NCI-H460 (cell line): ENCODE results near the gene TTLL1. TPM values are rescaled to one million over a fixed set of nuclear protein-coding genes. Genes with fewer than 3 reads are reported as not detected.
"Not testable (repeated sequence)": the region's sequence is repeated elsewhere in the genome, so short reads cannot be mapped to it uniquely, and the experiment has no call there.

Experiments used
- DNase-seq: peaks from one replicate; pipeline ENCODE4 v3.0.0-alpha.2; 2016; ENCODE audit warnings: low read depth; ENCODE audit errors: extremely low read depth
- total RNA-seq: library from RNA; depleted of rRNA; stranded (reverse); fragments of >200 nt; shearing (Covaris generic); gene quantifications from 2 replicates; pipeline ENCODE4 v1.2.3, GENCODE V29; 2014

TTLL1 gene
- total RNA-seq, 1 experiment from 2014 or later: 2.7 TPM

- DNase-seq: no peak
These were observed 10.7 kb downstream of the TTLL1 start for GRCh38 chr22:43078522-43078921.

- DNase-seq: no peak
These were observed 11.9 kb downstream of the TTLL1 start for GRCh38 chr22:43077121-43077877.

GRCh38 chr22:43066844-43067385, 22.3 kb downstream of the TTLL1 start:
- DNase-seq: no peak

DNA sequence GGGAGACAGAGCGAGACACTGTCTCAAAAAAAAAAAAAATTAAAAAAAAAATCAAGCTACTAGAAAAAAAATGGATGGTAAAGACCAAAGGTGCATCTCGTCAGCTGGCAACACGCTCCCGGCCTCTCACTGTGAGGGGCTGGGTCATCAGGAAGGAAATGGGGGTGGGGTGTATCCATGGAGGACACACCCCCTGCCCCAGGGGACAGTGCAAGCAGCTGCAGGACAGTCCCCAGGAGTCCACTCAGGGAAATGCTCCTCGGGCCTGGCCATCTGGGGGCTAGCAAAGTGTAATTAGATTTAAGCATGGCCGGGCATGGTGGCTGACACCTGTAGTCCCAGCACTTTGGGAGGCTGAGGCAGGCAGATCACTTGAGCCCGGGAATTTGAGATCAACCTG, 23.1 kb downstream of the TTLL1 start:
- DNase-seq: no peak

DNA sequence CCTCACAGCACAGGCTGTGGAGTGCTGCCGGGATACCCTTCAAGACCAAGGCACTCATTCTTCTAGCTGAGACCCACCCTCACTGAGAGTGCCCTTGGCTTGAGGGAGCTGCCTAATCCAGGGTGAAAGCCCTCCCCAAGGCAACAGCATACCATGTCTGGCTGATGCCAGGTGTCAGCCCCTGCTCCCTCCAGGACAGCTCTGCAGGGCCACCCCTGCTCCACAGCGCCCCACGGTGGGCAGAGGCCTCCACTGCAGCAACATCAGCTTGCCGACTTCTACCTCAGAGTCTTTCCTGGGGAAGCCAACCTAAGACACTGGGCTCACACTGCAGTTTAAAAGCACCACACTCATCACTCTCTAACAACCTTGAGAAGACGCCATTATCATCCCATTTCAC, 29.0 kb downstream of the TTLL1 start:
- DNase-seq: no peak

DNA sequence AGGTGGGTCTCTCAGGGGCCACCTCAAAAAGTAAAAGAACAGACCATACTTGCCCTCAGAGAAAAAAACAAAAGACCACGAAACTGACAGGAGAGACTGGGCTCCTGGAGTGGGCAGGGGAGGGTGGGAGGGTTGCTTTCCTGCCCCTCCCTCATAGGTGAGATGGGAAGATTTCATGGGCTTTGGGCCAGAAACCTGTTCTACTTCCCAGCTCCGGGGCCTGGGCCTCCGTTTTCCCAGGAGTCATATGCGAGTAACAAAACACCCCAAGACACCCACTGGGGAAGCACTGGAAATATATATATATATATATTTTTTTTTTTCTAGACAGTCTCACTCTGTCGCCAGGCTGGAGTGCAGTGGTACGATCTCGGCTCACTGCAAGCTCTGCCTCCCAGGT, 31.6 kb downstream of the TTLL1 start:
- no peak for DNase-seq

GRCh38 chr22:43053176-43053575, 36.0 kb downstream of the TTLL1 start:
- no peak for DNase-seq

- no peak for DNase-seq
These were observed 38.2 kb downstream of the TTLL1 start for GRCh38 chr22:43050995-43051394.

- no peak for DNase-seq
These were observed 41.6 kb downstream of the TTLL1 start for GRCh38 chr22:43047605-43048004.

GRCh38 chr22:43044290-43044712, 44.9 kb downstream of the TTLL1 start:
- DNase-seq: no peak

- DNase-seq: no peak
These were observed 47.0 kb downstream of the TTLL1 start for GRCh38 chr22:43042101-43042780.

GRCh38 chr22:43039800-43040199, 49.4 kb downstream of the TTLL1 start:
- DNase-seq: no peak

GRCh38 chr22:43038325-43038724, 50.9 kb downstream of the TTLL1 start:
- DNase-seq: no peak

DNA sequence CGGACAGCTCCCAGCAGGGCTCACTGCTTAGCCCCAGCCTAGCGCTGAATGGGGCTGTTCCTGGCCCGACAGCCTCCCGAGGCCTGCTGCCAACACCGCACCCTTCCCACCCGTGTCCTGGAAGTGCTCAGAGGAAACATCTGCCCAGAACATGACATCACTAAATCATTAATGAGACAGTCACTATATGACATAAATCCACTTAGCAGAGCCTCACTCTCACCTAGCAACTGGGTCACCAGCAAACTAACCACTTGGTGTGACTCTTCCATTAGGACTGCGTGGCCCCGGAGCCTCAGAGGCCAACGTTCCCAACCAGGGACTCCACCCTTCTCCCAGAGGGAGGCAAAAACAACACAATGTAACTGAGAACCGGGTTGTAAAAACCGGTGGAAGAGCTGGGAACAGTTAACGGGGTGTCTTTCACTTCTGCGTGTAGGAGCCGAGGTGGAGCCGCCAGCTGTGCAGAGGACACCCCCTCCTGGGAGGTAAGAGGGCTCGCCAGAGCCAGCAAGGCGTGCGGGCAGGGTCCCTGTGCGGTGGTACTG, 52.8 kb downstream of the TTLL1 start:
- DNase-seq: no peak

DNA sequence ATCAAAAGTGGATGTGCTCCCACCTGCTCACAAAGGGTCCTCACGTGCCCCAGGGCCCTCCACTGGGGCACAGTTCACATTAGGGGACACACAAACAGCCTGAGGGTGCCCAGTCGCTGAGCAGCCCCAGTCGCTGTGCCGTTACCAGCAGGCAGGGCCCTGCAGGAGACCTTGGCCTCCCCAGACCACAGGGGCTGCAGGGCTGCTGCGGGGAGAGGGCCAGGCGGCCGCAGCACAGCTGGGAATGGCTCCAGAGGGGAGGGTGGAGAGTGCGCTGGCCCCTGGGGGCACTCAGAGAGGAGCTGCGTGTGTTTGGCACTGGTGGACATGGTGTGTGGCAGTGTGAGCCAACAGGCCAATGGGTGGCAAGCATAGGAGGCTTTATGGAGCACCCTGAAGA, 53.9 kb downstream of the TTLL1 start:
- no peak for DNase-seq

- no peak for DNase-seq
These were observed 57.6 kb downstream of the TTLL1 start for GRCh38 chr22:43031617-43032016.

DNA sequence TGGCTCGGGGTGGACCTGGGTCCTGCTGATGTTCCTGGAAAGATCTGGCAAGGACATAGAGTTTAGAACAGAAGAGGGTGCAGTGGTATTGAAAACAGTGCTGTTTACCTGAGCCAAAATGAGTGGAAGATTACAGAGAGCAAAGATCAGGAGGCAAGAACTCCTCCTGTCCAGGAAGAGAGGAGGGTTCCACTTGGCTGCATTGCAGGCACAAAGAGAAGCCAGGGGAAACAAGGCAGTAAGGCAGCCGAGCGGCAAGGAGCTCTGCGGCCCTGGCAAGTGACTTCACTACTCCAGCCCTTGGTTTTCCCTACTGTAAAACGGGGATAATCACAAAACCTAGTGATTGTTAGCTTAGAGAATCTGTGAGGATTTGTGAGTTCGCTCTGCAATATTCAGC, 70.6 kb downstream of the TTLL1 start:
- DNase-seq: no peak

GRCh38 chr22:43017525-43018460, 71.4 kb downstream of the TTLL1 start:
- DNase-seq: no peak

- not testable (repeated sequence) for DNase-seq
These were observed 73.0 kb downstream of the TTLL1 start for GRCh38 chr22:43016150-43016549.

GRCh38 chr22:43015677-43016042, 73.5 kb downstream of the TTLL1 start:
- no peak for DNase-seq
